Stimulated activated naive CD4-positive, alpha-beta T cell (primary cell): ENCODE results near the gene GOLGA2.
"Not testable (repeated sequence)": the region's sequence is repeated elsewhere in the genome, so short reads cannot be mapped to it uniquely, and the experiment has no call there.

Source experiments
- DNase-seq, 6 experiments: peaks; one replicate each; lab custom pipeline; 2025; lab: John Stamatoyannopoulos, UW

GOLGA2 gene

DNA sequence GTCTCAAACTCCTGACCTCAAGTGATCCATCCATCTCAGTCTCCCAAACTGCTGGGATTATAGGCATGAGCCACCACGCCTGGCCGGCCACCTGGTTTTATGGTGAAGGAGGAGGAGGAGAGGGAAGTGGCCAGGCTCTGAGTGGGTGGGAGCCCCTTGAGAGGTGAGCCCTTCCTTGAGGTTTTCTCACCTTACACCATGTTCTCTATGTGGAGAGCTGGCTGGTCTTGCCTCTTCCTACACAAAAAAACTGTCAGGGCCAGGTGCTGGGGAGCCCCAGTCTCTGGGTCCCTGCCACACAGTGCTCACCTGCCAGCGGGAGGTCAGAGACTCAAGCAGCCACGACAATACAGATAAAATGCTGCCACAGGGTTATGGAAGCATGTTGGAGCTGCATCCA is 18.3 kb upstream of the GOLGA2 start:
- no peak for DNase-seq

DNA sequence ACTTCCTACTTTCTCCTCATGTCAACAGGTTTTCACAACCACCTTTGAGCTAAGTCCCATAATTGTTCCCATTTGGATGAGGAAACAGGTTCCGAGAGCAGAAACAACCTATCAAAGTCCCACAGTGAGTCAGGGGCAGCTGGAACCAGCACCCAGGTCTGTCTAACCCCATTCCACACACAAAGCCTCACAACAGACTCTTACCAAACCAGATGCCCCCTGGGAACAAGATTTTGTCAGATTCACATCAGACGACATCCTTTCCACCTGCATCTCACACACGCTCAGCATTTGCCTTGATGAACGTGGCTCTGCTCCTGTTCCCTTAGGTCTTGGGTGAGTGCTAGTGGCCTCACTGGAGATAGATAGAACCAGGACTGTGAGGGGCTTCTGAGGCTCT is 17.3 kb upstream of the GOLGA2 start:
- DNase-seq = no peak

- DNase-seq = no peak
Measured at GRCh38 chr9:128292009-128292408, 16.2 kb upstream of the GOLGA2 start.

DNA sequence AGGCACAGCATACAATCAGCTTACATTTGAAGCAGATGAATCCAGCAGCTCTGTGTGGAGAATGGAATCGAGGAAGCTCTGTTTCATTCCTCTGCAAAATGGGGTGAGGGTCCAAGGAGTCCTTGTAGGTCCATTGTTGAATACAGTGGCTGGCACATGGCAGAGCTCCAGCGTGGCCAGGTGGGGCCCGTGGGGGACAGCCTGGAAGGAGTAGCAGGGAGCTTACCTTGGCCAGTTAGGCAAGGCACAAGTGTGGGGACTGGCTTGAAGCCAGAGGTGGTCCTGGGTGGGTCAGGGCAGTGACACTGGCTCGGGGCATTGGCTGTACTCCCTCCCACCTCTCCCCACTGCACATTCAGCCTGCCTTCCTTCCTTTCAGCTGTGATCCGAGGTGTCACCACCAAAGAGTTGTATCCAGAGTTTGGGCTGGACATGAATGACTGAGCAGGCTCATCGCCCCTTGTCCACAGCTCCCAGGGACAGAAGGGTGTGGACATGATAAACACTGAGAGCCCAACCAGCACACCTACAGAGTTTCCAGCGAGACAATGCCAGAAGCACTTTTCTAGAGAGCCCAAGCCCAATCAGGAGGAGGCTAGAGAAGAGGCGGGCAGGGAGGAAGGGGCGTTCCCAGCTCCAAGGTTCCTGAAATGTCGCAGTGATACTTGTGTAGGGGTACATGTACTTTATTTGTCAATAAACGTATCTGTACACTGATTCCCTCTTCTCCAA is 12.6 kb upstream of the GOLGA2 start:
- DNase-seq = no peak

GRCh38 chr9:128286440-128286839 is 10.6 kb upstream of the GOLGA2 start:
- DNase-seq = no peak

- no peak for DNase-seq
Measured at GRCh38 chr9:128285033-128285784, 9.4 kb upstream of the GOLGA2 start.

DNA sequence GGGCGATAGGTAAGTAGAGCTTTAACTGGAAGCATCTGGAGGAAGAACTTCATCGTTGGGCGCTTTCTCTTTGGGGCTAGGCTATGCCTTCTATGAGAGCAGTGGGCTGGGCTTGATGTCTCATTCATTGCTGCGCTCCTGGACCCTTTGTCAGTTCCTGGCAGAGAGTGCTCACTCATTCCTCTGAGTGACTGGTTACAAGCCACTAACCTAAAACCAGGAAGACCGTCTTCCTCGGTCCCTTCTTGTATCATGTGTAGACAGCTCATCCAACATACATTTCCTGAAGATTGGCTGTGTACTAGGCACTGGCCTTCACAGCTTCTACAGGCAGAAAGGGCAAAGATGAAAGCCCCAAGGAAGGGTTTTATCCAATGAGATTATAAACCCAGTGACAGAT is 6.7 kb upstream of the GOLGA2 start:
- no peak for DNase-seq

GRCh38 chr9:128280084-128280622 is 4.3 kb upstream of the GOLGA2 start:
- DNase-seq = no peak

DNA sequence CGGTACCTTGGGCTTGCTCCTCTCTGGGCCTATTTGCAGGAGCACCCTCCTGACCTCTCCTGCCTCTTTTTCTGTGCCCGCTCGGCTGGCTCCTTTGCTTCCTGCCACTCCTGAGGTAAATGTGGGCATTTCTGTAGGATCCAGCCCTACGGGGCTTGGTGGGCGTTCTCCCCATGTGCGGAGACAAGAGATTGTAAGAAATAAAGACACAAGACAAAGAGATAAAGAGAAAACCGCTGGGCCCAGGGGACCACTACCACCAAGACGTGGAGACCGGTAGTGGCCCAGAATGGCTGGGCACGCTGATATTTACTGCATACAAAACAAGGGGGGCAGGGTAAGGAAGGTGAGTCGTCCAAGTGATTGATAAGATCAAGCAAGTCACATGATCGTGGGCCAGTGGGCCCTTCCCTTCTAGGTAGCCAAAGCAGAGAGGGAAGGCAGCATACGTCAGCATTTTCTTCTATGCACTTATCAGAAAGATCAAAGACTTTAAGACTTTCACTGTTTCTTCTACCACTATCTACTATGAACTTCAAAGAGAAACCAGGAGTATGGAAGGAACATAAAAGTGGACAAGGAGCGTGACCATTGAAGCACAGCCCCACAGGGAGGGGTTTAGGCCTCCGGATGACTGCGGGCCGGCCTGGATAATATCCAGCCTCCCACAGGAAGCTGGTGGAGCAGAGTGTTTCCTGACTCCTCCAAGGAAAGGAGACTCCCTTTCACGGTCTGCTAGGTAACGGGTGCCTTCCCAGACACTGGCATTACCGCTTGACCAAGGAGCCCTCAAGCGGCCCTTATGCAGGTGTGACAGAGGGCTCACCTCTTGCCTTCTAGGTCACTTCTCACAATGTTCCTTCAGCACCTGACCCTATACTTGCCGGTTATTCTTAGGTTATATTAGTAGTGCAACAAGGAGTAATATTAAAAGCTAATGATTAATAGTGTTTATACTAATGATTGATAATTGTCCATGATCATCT is 3.6 kb upstream of the GOLGA2 start:
- not testable (repeated sequence) for DNase-seq

GRCh38 chr9:128276574-128277270 is 915 bp upstream of the GOLGA2 start:
- DNase-seq = no peak

- peak; percentile 96 to 100 (median 99) for DNase-seq
Measured at GRCh38 chr9:128276008-128276573, 284 bp upstream of the GOLGA2 start, which contains the start of gene SWI5. Gene SWI5 (plus strand): TSS chr9:128276276.

DNA sequence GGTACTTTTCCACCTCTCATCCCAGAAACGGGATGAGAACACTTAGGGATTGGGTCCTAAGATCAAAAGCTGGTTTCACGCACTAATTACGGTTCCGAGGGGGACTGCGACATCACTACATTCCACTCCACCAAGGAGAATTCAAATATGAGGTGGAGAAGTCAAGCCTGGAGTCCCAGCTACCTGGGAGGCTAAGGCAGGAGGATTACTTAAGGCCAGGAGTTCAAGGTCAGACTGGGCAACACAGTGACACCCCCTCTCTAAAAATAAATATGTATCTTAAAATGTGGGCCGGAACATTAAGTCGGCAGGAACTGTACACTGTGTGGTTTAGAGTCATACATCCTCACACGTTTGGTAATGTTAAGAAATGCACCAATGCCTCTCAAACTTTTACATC is 1.6 kb downstream of the GOLGA2 start:
- DNase-seq = no peak

GRCh38 chr9:128271512-128271911 is 4.3 kb downstream of the GOLGA2 start:
- DNase-seq = no peak

DNA sequence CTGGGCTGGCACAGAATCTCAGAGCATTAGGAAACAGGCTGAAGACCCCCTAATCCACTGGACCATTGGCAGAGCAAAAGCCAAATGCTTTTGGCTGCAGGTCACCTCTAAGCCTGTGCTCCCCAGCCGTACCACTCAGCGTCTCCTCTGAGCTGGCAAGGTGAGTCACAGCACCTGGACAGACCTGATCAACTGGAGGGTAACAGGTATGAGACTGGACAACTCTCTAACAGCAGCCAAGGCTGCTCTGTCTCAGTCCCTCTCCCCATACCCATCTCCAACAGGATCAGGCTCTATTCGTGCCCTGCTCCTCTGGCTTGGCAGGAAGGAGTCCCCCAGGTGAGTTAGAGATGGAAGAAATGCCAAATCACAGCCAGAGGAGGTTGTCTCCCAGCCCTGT is 4.7 kb downstream of the GOLGA2 start:
- DNase-seq = no peak

DNA sequence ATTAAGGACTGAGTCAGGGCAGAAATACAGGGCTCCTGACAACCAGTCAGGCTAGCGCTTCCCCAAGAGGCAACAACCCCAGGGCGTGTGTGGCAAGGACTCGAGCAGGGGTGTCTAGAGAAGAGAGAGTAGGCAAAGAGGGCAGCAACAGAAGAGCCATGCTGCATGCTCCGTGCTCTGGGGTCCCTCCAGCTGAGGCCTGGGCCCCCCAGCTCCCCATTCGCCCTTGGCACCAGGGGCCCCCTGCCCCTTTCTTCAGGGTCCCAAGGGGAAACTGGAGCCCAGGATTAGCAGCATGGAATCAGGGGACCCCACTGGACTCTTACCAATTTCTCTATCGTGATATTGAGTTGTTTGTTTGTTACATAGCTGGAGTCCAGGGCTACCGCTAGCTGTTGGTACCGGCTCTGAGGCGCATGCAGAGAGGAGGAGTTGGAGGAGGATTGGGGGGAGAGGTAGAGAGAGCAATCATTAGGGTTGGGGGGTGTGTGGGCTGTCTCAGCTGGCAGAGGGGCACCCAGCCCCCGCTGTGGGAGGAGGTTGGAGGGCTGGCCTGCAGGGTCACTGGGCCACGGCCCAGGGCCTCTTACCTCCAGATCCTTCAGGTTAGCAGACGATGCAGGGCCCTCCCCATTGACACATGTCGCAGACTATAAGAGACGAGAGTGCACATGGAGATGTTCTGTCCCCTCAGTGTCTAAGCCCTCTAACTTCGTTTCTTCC is 8.8 kb downstream of the GOLGA2 start:
- DNase-seq = no peak

- DNase-seq = no peak
Measured at GRCh38 chr9:128265348-128265847, 10.4 kb downstream of the GOLGA2 start.

DNA sequence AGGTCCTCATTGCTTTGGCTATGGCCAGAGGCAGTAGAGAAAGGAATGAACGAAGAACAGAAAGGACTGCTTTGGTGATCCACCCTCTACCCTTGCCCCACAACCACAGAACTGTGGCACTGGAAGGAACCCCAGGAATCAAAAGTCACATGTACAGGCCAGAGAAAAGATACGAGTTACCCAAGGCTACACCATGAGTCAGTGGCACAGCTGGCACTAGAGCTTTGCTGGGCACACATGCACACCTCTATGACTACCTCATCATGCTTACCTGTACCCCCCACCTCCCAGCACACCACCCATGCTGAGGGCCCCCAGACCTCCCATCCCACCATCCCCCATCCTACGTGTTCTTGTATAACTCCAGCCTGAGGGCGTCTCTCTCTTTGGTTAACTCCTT is 13.1 kb downstream of the GOLGA2 start:
- DNase-seq = no peak

DNA sequence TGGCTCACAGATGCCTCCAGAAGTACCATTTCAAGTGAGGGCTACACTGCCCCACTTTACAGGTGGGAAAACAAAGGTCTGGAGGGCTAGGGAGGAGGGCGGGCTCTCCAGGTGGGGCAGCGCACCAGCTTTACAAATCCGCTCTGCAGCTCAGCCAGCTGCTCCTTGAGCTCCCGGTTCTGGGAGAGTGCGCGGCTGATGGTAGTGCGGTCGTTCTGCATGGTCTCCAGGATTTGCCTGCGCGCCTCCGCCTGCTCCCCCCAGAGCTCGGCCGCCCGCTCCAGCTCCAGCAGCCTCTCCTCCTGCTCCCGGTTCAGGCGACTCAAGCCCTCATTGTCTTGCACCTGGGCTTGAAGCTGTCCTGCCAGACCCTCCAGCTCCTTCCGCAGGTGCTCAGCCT is 15.5 kb downstream of the GOLGA2 start:
- no peak for DNase-seq

- no peak for DNase-seq
Measured at GRCh38 chr9:128259156-128259555, 16.7 kb downstream of the GOLGA2 start.

GRCh38 chr9:128258326-128258725 is 17.5 kb downstream of the GOLGA2 start:
- no peak for DNase-seq
